K562 (cell line): ENCODE data around the gene ATP8B4. TPM values are rescaled to one million over a fixed set of nuclear protein-coding genes. Genes with fewer than 3 reads are reported as not detected.

Experiments used
- ATAC-seq: fragments of 200-7000 bp; cut with Tn5 transposase; 3 replicates; pipeline ENCODE4 v1.9.1; 2020; ENCODE audit warnings: moderate library complexity
- BruUV-seq: library from RNA; stranded (reverse); fragments of 400-500 nt; replicated peaks from 2 replicates; lab custom pipeline; 2021; lab: Mats Ljungman, UMichigan
- CTCF ChIA-PET: fragments of 300-600 bp; formaldehyde crosslinking; extraction: SDS; loops from one replicate; lab custom pipeline; 2021; ENCODE audit warnings: low intra/inter-chr PET ratio; lab: Yijun Ruan, JAX
- POLR2A ChIA-PET: fragments of 300-600, 350-650 bp; sonication (Branson Sonifier 250); formaldehyde crosslinking; extraction: SDS; loops from one replicate; lab custom pipeline; 2021; ENCODE audit warnings: antibody characterized with exemption, inconsistent platforms; lab: Yijun Ruan, JAX
- DNase-seq, 4 experiments: peaks; one replicate each; pipeline versions ENCODE4 v3.0.0 to v3.0.0-alpha.2; 2011 to 2018; ENCODE audit warnings: low spot score in 3 of 4, mixed read lengths in 3 of 4; ENCODE audit errors: extremely low read depth in 1 of 4
- FAIRE-seq: peaks from 2 replicates; lab custom pipeline; 2011; peaks lifted over from hg19 to GRCh38; lab: Jason Lieb, UNC
- H2AFZ ChIP-seq: 2 replicates; pipeline ENCODE4 v1.6.0; 2011; ENCODE audit warnings: low read depth, low read length, control low read depth, inconsistent platforms
- H3K27ac ChIP-seq: fragments of 200-600 bp; 3 replicates; pipeline ENCODE4 v1.8.0; 2011; ENCODE audit warnings: low read depth, mild to moderate bottlenecking, control low read depth, inconsistent platforms, low read length, moderate library complexity, mixed read lengths; ENCODE audit errors: extremely low read depth
- H3K27me3 ChIP-seq, 2 experiments: fragments of 300-600 bp in 1 of 2; 2 replicates in 1 of 2; 3 replicates in 1 of 2; pipeline versions ENCODE4 v1.6.0 to v1.8.0; 2011; ENCODE audit warnings: inconsistent platforms in 2 of 2, low read length in 2 of 2, mild to moderate bottlenecking in 1 of 2, mixed read lengths in 1 of 2, moderate library complexity in 1 of 2; ENCODE audit not compliant: control insufficient read depth in 2 of 2, insufficient read depth in 2 of 2
- H3K36me3 ChIP-seq: fragments of 300-600 bp; 3 replicates; pipeline ENCODE4 v1.8.0; 2011; ENCODE audit warnings: mild to moderate bottlenecking, low read length, inconsistent platforms; ENCODE audit not compliant: control insufficient read depth, insufficient read depth
- H3K4me1 ChIP-seq, 2 experiments: fragments of 200-600 bp in 1 of 2; replicated peaks in 1 of 2; 2 replicates in 1 of 2; 3 replicates in 1 of 2; pipeline versions ENCODE4 v1.5.1 to v1.8.0; 2011; ENCODE audit warnings: inconsistent platforms in 2 of 2, low read length in 2 of 2, mild to moderate bottlenecking in 1 of 2, mixed read lengths in 1 of 2, moderate library complexity in 1 of 2; ENCODE audit not compliant: control insufficient read depth in 2 of 2, insufficient read depth in 2 of 2
- H3K4me2 ChIP-seq: 2 replicates; pipeline ENCODE4 v1.6.1; 2011; ENCODE audit warnings: low read length, control low read depth, inconsistent platforms, mixed read lengths; ENCODE audit not compliant: insufficient read depth
- H3K4me3 ChIP-seq: fragments of 200-600 bp; sonication (generic), shearing (Covaris generic); 2 replicates; pipeline ENCODE4 v1.5.1; 2016; ENCODE audit warnings: control low read depth, inconsistent platforms
- H3K79me2 ChIP-seq: fragments of 200-600 bp; 3 replicates; pipeline ENCODE4 v1.8.0; 2011; ENCODE audit warnings: low read length, inconsistent platforms; ENCODE audit not compliant: control insufficient read depth, insufficient read depth
- H3K9ac ChIP-seq, 2 experiments: 2 replicates each; pipeline versions ENCODE4 v1.6.0 to v1.6.1; 2011; ENCODE audit warnings: low read depth in 2 of 2, low read length in 2 of 2, control low read depth in 1 of 2, inconsistent platforms in 1 of 2, mild to moderate bottlenecking in 1 of 2, mixed read lengths in 1 of 2; ENCODE audit not compliant: insufficient read depth in 1 of 2
- H3K9me1 ChIP-seq: one replicate; pipeline ENCODE4 v1.6.0; 2011; ENCODE audit warnings: inconsistent platforms, mild to moderate bottlenecking, low read length, moderate library complexity; ENCODE audit not compliant: control insufficient read depth, insufficient read depth
- H3K9me3 ChIP-seq: replicated peaks from 2 replicates; pipeline ENCODE4 v1.5.1; 2011; ENCODE audit warnings: low read depth, low read length, inconsistent platforms; ENCODE audit not compliant: control insufficient read depth, insufficient read depth
- H4K20me1 ChIP-seq: replicated peaks from 2 replicates; pipeline ENCODE4 v1.6.1; 2011; ENCODE audit warnings: low read length, inconsistent platforms, mixed read lengths; ENCODE audit not compliant: control insufficient read depth, insufficient read depth
- MAZ ChIP-seq, 2 experiments: fragments of 450-650 bp in 1 of 2; sonication (generic) in 1 of 2; formaldehyde crosslinking; IDR thresholded peaks in 1 of 2; conservative IDR thresholded peaks in 1 of 2; 2 replicates each; pipeline versions ENCODE4 v1.4.0 to v1.5.0; 2020; ENCODE audit warnings: mild to moderate bottlenecking in 1 of 2, missing genetic modification reagents in 1 of 2
- ZNF23 ChIP-seq: fragments of 250-450 bp; sonication (Bioruptor Pico); IDR thresholded peaks from 2 replicates; pipeline ENCODE4 v1.4.0; 2020; ENCODE audit warnings: mild to moderate bottlenecking
- ZNF695 ChIP-seq: fragments of 450-650 bp; formaldehyde crosslinking; IDR thresholded peaks from 2 replicates; pipeline ENCODE4 v1.4.0; 2020; ENCODE audit warnings: mild to moderate bottlenecking, moderate library complexity
- WGBS: fragments of 100-300 bp; shearing (Covaris generic); methylation state at CpG from one replicate; pipeline ENCODE4 v1.1.6; 2016; ENCODE audit warnings: low coverage, mixed read lengths; ENCODE audit not compliant: insufficient coverage; ENCODE audit errors: missing lambda C conversion rate; 5-methylcytosine and 5-hydroxymethylcytosine counted together
- in situ Hi-C: fragments of 300-500 bp; cut with MboI; formaldehyde crosslinking; loops from 4 replicates; pipeline ENCODE4 v1.15.0; 2018; ENCODE audit warnings: inconsistent platforms, mixed read lengths
- intact Hi-C: fragments of 100-400 bp; cut with micrococcal nuclease; formaldehyde crosslinking; loops from 2 replicates; pipeline ENCODE4 v1.14.2; 2022
- polyA plus RNA-seq, 8 experiments: library from polyadenylated mRNA; depleted of rRNA in 4 of 8; stranded (reverse) in 5 of 8; unstranded in 3 of 8; fragments of >200 nt; fragmentation: Nextera tagmentation in 2 of 8; fragmentation: Illumina TruSeq in 1 of 8; extraction: Ambion mirVana in 2 of 8; extraction: Trizol in 1 of 8; gene quantifications; 2 replicates each; pipeline versions ENCODE4 v1.2.1 to v1.2.3, GENCODE V29; 2011 to 2014; ENCODE audit warnings: inconsistent platforms in 1 of 8, missing spikeins in 1 of 8
- total RNA-seq, 7 experiments: library from RNA; depleted of rRNA in 6 of 7; stranded (reverse); fragments of >200 nt in 6 of 7; fragmentation: Illumina TruSeq in 2 of 7; extraction: Trizol in 2 of 7; gene quantifications; 2 replicates each; pipeline versions ENCODE4 v1.2.1 to v1.2.3, GENCODE V29; 2011 to 2021; ENCODE audit warnings: low replicate concordance in 1 of 7
- TF ChIP-seq, protein P1 (sequence below): fragments of 450-650 bp; IDR thresholded peaks from 2 replicates; pipeline ENCODE4 v1.6.1; 2018; ENCODE audit not compliant: partially characterized antibody

The ATP8B4 gene
- total and polyA plus RNA-seq, 9 of the 15 experiments (the other 6 are each of a cell fraction or from before 2014, with no cell fraction given): 0.14 to 2.5 (median 0.44) TPM

DNA sequence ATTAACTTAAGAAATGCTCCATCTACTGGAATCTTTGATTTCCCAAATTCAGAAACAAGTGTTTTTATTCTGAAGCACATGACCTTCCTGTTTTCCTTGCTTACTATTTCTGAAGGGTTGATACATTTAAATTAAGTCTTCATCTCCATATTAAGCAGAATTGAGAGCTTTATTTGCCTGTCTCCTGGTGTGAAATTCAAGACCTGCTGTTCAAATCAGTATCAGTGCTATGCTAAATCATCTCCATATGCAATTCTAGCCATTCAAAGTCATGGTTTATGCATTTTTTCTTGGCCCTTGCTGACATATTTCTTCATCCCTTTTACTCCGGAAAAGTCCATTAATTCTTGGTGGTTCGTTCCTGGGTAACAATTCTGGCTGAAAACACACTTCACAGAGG, 195.4 kb downstream of the ATP8B4 start (continued):
- TF ChIP-seq ZNF695 (CRISPR knock-in tag) (no peak), MAZ (CRISPR knock-in tag; conservative IDR thresholded peaks at IDR 0.05 in 1 of 2, IDR thresholded peaks at IDR 0.05 in 1 of 2) (no peak)

DNA sequence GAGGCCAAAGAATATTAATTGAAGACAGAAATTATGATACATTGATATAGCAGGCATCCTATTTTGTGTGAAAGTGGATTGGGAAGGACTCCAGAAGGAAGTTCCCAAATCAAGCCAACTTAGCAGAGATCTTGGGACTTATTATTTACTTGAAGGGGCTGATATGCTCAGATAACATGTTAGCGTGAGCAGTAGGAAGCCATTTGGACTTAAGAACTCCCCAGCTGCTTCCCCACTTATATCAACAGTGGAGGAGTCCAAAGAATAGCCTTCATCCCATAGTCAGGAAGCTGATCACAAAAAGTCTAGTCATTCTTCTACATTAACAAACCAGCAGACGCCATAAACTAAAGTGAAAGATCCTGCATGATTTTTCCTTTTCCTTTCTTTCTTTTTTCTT, 200.0 kb downstream of the ATP8B4 start:
- ChIA-PET POLR2A (no interaction called here), CTCF (no interaction called here)
- in situ Hi-C loops: no loop called here
- Histone ChIP-seq H3K4me1 (no peaks in the 10 kb centered on the region), H3K79me2 (no peaks in the 10 kb centered on the region), H3K36me3 (no peaks in the 10 kb centered on the region), H3K4me2 (no peak overlapping the region), H2AFZ (no peak overlapping the region), H4K20me1 (no peaks in the 10 kb centered on the region), H3K9me3 (no peaks in the 10 kb centered on the region), H3K4me3 (no peak overlapping the region), H3K9ac (no peak overlapping the region), H3K27me3 (no peaks in the 10 kb centered on the region; a peak in 1 of 5 replicates), H3K27ac (no peak overlapping the region), H3K9me1 (no peaks in the 10 kb centered on the region)
- DNase-seq (no peak), ATAC-seq (no peak), FAIRE-seq (no peak)
- TF ChIP-seq ZNF23 (CRISPR knock-in tag): no peak
- TF ChIP-seq, protein P1, sequence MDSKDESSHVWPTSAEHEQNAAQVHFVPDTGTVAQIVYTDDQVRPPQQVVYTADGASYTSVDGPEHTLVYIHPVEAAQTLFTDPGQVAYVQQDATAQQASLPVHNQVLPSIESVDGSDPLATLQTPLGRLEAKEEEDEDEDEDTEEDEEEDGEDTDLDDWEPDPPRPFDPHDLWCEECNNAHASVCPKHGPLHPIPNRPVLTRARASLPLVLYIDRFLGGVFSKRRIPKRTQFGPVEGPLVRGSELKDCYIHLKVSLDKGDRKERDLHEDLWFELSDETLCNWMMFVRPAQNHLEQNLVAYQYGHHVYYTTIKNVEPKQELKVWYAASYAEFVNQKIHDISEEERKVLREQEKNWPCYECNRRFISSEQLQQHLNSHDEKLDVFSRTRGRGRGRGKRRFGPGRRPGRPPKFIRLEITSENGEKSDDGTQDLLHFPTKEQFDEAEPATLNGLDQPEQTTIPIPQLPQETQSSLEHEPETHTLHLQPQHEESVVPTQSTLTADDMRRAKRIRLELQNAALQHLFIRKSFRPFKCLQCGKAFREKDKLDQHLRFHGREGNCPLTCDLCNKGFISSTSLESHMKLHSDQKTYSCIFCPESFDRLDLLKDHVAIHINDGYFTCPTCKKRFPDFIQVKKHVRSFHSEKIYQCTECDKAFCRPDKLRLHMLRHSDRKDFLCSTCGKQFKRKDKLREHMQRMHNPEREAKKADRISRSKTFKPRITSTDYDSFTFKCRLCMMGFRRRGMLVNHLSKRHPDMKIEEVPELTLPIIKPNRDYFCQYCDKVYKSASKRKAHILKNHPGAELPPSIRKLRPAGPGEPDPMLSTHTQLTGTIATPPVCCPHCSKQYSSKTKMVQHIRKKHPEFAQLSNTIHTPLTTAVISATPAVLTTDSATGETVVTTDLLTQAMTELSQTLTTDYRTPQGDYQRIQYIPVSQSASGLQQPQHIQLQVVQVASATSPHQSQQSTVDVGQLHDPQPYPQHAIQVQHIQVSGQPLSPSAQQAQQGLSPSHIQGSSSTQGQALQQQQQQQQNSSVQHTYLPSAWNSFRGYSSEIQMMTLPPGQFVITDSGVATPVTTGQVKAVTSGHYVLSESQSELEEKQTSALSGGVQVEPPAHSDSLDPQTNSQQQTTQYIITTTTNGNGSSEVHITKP: peak; percentile 17
- no TSS peak for BruUV-seq
- intact Hi-C loops: no loop called here
- WGBS: 0% methylated on average over 2 of the region's 2 CpGs
